ENCODE measurements around the gene LMBRD2. TPM values are rescaled to one million over a fixed set of nuclear protein-coding genes. Genes with fewer than 3 reads are reported as not detected.

Gene LMBRD2
- total and polyA plus RNA-seq, 2 experiments from 2014 or later = 4.4 to 6.2 TPM

DNA sequence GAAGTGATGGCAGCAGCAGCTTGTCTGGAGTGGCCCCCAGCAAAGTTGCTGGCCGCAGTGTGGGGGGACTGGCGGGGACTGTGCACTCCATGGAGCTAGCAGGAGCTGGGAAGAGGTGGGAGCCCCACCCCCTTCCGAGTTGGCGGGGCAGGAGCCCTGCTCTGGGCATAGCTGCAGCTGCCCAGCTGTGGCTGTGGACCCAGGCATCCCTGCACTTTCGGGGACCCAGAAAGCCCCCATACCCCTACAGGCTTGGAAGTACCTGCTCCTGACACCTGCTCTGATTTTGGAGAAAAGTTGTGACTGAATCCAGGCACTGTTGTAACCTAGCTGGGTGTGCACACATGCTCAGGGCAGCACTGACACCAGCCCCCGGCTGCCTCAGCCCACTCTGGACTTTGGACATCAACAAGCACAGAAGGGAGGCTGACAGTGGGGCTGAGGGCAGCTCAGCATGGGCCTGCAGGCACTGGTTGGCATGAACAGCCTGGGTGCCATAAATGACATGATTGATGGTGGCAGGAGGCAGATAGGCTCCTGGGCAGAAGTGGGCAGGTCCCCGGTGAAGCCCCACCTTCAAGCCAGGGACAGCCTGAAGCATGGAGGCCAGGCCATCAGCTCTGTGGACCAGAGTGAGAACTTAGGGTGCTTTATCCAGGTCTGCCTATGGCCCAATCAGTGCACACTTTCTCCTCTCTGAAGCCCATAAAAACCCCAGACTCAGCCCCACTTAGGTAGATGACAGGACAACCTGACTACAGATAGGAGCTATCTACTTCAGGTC lies 12.6 kb downstream of the LMBRD2 start (continued):
- TF ChIP-seq, protein P1, sequence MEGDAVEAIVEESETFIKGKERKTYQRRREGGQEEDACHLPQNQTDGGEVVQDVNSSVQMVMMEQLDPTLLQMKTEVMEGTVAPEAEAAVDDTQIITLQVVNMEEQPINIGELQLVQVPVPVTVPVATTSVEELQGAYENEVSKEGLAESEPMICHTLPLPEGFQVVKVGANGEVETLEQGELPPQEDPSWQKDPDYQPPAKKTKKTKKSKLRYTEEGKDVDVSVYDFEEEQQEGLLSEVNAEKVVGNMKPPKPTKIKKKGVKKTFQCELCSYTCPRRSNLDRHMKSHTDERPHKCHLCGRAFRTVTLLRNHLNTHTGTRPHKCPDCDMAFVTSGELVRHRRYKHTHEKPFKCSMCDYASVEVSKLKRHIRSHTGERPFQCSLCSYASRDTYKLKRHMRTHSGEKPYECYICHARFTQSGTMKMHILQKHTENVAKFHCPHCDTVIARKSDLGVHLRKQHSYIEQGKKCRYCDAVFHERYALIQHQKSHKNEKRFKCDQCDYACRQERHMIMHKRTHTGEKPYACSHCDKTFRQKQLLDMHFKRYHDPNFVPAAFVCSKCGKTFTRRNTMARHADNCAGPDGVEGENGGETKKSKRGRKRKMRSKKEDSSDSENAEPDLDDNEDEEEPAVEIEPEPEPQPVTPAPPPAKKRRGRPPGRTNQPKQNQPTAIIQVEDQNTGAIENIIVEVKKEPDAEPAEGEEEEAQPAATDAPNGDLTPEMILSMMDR (conservative IDR thresholded peaks at IDR 0.05; ENCODE audit: low read depth in 2 of 2) = no peak
- TF ChIP-seq JUNB (IDR thresholded peaks at IDR 0.05; ENCODE audit: unreplicated experiment) (no peak), ZNF331 (CRISPR knock-in tag; IDR thresholded peaks at IDR 0.05; ENCODE audit: low read depth) (no peak)

DNA sequence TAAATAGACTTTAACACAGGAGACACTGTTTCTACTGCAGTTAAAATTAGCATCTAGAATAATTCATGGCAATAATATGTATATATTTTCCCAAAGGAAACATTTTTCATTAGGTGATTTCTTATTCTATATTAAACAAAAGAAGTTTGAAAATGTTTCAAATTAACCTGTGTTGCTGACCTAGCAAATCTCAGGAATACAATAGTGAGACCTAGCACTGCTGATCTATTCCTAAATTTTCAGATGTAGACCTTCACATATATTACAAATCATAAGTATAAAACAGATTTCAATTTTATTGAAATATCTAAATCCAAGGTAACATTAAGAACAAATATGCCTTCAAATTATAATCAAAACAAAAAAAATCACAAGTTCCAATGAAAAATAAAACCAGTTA lies 15.1 kb downstream of the LMBRD2 start:
- Mint-ChIP-seq H3K36me3 (ENCODE audit: low read depth) (peaks cover 36% of the 10 kb centered on the region), H3K4me3 (no peak overlapping the region)
- TF ChIP-seq EZH2 (IDR thresholded peaks at IDR 0.05; ENCODE audit: low read depth, unreplicated experiment) (no peak), ZNF331 (CRISPR knock-in tag; IDR thresholded peaks at IDR 0.05; ENCODE audit: low read depth) (no peak), STAT1 (IDR thresholded peaks at IDR 0.05; ENCODE audit: unreplicated experiment) (no peak), ZNF114 (CRISPR knock-in tag; IDR thresholded peaks at IDR 0.05) (no peak), EZH2phosphoT487 (IDR thresholded peaks at IDR 0.05; ENCODE audit: unreplicated experiment) (no peak), NANOG (IDR thresholded peaks at IDR 0.05; ENCODE audit: borderline replicate concordance) (no peak), JUNB (IDR thresholded peaks at IDR 0.05; ENCODE audit: unreplicated experiment) (no peak)
- TF ChIP-seq, protein P1 (conservative IDR thresholded peaks at IDR 0.05; ENCODE audit: low read depth in 2 of 2) = no peak
- TF ChIP-seq, protein P2, sequence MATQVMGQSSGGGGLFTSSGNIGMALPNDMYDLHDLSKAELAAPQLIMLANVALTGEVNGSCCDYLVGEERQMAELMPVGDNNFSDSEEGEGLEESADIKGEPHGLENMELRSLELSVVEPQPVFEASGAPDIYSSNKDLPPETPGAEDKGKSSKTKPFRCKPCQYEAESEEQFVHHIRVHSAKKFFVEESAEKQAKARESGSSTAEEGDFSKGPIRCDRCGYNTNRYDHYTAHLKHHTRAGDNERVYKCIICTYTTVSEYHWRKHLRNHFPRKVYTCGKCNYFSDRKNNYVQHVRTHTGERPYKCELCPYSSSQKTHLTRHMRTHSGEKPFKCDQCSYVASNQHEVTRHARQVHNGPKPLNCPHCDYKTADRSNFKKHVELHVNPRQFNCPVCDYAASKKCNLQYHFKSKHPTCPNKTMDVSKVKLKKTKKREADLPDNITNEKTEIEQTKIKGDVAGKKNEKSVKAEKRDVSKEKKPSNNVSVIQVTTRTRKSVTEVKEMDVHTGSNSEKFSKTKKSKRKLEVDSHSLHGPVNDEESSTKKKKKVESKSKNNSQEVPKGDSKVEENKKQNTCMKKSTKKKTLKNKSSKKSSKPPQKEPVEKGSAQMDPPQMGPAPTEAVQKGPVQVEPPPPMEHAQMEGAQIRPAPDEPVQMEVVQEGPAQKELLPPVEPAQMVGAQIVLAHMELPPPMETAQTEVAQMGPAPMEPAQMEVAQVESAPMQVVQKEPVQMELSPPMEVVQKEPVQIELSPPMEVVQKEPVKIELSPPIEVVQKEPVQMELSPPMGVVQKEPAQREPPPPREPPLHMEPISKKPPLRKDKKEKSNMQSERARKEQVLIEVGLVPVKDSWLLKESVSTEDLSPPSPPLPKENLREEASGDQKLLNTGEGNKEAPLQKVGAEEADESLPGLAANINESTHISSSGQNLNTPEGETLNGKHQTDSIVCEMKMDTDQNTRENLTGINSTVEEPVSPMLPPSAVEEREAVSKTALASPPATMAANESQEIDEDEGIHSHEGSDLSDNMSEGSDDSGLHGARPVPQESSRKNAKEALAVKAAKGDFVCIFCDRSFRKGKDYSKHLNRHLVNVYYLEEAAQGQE (IDR thresholded peaks at IDR 0.05; ENCODE audit: unreplicated experiment) = no peak
- TF ChIP-seq, protein P3, sequence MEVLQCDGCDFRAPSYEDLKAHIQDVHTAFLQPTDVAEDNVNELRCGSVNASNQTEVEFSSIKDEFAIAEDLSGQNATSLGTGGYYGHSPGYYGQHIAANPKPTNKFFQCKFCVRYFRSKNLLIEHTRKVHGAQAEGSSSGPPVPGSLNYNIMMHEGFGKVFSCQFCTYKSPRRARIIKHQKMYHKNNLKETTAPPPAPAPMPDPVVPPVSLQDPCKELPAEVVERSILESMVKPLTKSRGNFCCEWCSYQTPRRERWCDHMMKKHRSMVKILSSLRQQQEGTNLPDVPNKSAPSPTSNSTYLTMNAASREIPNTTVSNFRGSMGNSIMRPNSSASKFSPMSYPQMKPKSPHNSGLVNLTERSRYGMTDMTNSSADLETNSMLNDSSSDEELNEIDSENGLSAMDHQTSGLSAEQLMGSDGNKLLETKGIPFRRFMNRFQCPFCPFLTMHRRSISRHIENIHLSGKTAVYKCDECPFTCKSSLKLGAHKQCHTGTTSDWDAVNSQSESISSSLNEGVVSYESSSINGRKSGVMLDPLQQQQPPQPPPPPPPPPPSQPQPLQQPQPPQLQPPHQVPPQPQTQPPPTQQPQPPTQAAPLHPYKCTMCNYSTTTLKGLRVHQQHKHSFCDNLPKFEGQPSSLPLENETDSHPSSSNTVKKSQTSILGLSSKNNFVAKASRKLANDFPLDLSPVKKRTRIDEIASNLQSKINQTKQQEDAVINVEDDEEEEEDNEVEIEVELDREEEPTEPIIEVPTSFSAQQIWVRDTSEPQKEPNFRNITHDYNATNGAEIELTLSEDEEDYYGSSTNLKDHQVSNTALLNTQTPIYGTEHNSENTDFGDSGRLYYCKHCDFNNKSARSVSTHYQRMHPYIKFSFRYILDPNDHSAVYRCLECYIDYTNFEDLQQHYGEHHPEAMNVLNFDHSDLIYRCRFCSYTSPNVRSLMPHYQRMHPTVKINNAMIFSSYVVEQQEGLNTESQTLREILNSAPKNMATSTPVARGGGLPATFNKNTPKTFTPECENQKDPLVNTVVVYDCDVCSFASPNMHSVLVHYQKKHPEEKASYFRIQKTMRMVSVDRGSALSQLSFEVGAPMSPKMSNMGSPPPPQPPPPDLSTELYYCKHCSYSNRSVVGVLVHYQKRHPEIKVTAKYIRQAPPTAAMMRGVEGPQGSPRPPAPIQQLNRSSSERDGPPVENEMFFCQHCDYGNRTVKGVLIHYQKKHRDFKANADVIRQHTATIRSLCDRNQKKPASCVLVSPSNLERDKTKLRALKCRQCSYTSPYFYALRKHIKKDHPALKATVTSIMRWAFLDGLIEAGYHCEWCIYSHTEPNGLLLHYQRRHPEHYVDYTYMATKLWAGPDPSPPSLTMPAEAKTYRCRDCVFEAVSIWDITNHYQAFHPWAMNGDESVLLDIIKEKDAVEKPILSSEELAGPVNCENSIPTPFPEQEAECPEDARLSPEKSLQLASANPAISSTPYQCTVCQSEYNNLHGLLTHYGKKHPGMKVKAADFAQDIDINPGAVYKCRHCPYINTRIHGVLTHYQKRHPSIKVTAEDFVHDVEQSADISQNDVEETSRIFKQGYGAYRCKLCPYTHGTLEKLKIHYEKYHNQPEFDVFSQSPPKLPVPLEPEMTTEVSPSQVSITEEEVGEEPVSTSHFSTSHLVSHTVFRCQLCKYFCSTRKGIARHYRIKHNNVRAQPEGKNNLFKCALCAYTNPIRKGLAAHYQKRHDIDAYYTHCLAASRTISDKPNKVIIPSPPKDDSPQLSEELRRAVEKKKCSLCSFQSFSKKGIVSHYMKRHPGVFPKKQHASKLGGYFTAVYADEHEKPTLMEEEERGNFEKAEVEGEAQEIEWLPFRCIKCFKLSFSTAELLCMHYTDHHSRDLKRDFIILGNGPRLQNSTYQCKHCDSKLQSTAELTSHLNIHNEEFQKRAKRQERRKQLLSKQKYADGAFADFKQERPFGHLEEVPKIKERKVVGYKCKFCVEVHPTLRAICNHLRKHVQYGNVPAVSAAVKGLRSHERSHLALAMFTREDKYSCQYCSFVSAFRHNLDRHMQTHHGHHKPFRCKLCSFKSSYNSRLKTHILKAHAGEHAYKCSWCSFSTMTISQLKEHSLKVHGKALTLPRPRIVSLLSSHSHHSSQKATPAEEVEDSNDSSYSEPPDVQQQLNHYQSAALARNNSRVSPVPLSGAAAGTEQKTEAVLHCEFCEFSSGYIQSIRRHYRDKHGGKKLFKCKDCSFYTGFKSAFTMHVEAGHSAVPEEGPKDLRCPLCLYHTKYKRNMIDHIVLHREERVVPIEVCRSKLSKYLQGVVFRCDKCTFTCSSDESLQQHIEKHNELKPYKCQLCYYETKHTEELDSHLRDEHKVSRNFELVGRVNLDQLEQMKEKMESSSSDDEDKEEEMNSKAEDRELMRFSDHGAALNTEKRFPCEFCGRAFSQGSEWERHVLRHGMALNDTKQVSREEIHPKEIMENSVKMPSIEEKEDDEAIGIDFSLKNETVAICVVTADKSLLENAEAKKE (CRISPR knock-in tag; IDR thresholded peaks at IDR 0.05) = no peak

More for the DNA sequence above, 15.1 kb downstream of the LMBRD2 start:
- Histone ChIP-seq H3F3A (replicated peaks; ENCODE audit: low read depth) (no peaks in the 10 kb centered on the region), H3K4me2 (no peak overlapping the region), H2AFZ (no peak overlapping the region), H3K4me1 (ENCODE audit: insufficient read depth) (no peaks in the 10 kb centered on the region), H3K27me3 (ENCODE audit: insufficient read depth) (no peaks in the 10 kb centered on the region), H3K9me2 (ENCODE audit: insufficient read depth) (no peaks in the 10 kb centered on the region), H3K36me3 (ENCODE audit: insufficient read depth) (no peaks in the 10 kb centered on the region), H3K4me3 (no peak overlapping the region), H3K27ac (ENCODE audit: low read depth) (no peak overlapping the region), H3K79me2 (replicated peaks; ENCODE audit: insufficient read depth) (no peaks in the 10 kb centered on the region), H4K20me1 (replicated peaks; ENCODE audit: insufficient read depth) (no peaks in the 10 kb centered on the region)
- Mint-ChIP-seq H3K9me3 (peaks cover 17% of the 10 kb centered on the region), H3K27me3 (ENCODE audit: insufficient read depth, low read depth, poor library complexity) (peaks cover 3% of the 10 kb centered on the region), H3K27ac (no peak overlapping the region), H3K4me1 (no peaks in the 10 kb centered on the region)
- DNase-seq (ENCODE audit: low spot score) (no peak), ATAC-seq (no peak)
